GM20000 (cell line): Measurements from ENCODE around the gene DMWD.

ENCODE experiments used
- DNase-seq: peaks from one replicate; pipeline ENCODE4 v3.0.0; 2012; ENCODE audit warnings: low spot score
- TF ChIP-seq, protein P1 (sequence below): IDR thresholded peaks from 2 replicates; pipeline ENCODE4 v1.5.1; 2012; ENCODE audit warnings: mild to moderate bottlenecking, control low read depth; ENCODE audit errors: extremely low read depth, missing control alignments

The DMWD gene

DNA sequence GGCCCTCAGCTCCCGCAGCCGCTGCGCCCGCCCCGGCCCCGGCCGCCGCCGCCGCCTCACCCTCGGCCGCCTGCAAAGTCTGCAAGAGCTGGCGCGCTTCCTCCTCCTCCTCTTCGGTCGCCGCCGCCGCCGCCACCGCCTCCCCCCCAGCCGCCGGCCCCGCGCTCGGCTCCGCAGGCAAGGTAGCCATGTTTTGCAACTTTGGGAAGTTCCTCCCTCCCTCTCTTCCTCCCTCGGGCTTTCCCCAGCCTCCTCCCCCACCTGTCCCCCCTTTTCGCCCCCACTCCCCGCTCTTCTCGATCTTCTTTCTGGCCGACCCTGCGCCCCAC, 24.0 kb downstream of the DMWD start:
- no peak for DNase-seq
- TF ChIP-seq, protein P1, sequence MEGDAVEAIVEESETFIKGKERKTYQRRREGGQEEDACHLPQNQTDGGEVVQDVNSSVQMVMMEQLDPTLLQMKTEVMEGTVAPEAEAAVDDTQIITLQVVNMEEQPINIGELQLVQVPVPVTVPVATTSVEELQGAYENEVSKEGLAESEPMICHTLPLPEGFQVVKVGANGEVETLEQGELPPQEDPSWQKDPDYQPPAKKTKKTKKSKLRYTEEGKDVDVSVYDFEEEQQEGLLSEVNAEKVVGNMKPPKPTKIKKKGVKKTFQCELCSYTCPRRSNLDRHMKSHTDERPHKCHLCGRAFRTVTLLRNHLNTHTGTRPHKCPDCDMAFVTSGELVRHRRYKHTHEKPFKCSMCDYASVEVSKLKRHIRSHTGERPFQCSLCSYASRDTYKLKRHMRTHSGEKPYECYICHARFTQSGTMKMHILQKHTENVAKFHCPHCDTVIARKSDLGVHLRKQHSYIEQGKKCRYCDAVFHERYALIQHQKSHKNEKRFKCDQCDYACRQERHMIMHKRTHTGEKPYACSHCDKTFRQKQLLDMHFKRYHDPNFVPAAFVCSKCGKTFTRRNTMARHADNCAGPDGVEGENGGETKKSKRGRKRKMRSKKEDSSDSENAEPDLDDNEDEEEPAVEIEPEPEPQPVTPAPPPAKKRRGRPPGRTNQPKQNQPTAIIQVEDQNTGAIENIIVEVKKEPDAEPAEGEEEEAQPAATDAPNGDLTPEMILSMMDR, result no peak

DNA sequence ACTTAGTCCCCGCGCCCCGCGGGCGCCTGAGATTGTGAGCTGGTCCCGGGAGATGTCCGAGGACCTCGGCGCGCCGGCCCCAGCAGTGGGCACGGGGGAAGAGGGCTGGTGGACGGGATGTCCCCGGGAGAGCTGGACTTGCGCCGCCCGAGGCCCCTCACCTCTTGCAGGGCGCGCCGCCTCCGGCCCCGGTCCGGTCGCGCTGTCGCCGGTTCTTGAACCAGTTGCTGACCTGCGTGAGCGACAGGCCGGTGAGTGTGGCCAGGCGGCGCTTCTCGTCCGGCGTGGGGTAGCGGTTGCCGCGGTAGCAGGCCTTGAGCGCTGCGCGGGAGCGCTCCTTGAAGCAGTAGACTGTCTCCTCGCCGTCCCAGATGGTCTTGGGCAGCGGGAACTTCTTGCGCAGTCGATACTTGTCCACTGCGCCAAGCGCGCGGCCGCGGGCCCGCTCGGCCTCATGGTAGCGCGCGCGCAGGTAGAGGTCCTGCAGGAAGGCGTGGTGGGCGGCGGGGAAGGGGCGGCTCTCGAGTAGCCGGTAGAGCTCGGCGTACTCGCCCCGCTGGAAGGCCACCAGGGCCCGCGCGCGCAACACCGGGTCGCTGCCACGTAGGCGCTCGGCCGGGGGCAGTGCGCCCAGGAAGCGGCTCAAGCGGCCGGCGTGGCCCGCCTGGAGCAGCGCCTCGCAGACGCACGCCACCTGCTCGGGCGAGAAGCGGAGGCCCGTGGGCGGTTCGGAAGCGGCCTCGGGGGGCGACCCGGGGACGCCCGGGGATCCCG, 24.6 kb downstream of the DMWD start:
- peak; percentile 82 for DNase-seq
- TF ChIP-seq, protein P1, result no peak

DNA sequence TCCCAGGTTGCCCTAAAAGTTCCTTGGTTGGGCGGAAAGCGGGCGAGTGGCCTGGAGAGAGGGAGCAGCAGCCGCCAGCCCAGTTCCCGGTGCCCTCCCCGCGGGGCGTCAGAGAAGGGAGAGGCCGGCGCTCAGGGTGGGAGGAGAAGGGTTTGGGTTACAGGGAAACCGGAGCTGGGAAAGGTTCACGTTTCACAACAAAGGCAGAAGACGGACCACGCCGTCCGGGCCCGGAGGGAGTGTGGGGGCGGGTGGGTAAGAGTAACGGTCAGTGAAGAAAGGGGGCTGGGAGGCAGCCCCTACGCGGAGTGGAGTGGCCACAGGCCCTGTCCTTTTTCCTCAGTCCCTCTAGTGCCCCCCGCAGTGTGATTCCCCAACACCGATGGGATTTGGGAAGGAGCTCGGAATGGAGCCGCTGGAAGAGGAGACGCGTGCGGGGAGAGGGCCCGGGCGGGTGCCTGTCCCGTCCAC, 25.2 kb downstream of the DMWD start:
- TF ChIP-seq, protein P1, result no peak
- DNase-seq, result peak; percentile 43

DNA sequence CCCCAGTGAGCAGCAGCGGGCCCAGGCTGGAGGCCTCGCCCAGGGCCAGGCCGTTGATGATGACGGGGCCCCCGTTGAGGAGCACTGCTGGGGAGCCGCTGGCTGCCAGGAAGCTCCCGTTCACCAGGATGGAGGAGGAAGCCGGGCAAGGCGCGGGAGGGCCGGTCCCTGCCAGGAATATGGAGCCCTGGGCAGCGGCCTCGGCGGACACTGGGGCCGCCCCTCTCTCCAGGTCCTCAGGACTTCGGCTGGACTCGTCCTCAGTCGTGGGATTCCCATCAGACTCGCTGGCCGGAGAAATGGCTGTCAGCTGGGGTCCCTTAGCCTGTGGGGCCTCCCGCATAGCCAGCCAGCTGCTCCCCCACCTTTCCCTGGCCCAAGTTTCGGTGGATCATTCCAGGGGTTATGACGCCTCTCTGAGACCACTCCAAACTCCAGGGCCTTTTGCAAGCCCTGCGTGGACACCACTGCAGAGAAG, 25.7 kb downstream of the DMWD start:
- no peak for DNase-seq
- TF ChIP-seq, protein P1, result no peak

DNA sequence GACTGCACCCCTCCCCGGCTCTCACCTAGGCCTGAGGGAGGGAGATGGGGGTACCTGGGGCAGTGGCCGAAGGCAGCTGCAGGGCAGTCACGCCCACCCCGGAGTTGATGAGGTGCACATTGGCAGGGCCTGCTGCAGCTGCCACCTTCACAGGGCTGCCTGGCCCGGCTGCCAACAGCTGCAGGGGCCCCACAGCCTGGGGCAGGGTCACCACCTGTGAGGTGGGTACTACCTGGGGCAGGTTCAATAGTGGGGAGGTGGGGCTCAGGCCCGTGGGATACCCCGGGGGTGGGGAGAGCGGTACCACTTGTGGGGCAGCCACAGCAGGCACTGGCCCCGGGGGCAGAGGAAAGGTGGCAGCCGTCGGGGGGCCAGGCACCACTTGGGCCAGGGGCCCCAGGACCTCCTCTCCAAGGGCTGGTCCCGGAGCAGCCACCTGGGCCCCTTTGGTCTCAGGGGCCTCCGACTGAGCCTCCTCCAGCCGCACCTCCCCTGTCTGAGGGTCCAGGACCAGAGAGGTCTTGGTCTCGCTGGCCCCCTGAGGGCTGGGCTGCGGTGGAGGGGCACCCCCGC, 26.3 kb downstream of the DMWD start:
- DNase-seq, result no peak
- TF ChIP-seq, protein P1, result no peak

DNA sequence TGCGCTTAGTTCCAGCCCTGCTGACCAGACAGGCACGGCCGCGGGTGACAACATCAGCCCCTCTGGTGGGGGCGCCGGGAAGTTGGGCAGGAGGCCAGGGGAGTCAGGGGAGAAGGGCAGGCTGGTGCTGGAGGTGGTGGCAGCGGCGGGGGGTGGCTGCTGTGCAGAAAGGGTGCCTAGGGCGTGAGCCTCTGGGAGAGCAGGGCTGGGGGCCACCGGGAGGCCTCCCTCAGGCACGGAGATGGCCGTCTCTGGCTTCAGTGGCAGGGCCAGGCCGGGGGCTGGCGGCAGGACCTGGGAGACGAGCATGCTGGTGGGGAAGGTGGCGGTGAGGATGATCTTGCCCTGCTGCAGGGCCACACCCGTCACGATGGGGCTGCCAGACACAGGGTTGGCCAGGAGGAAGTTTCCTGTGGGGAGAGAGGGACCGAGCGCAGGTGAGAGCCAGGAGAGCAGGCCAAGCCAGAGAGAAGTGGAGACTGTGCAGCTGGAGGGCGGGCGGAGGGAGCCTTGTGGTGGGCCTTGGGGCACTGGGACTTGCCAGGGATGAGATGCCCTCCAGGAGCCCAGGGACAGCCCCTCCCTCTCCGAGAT, 26.8 kb downstream of the DMWD start:
- DNase-seq, result no peak
- TF ChIP-seq, protein P1, result no peak

DNA sequence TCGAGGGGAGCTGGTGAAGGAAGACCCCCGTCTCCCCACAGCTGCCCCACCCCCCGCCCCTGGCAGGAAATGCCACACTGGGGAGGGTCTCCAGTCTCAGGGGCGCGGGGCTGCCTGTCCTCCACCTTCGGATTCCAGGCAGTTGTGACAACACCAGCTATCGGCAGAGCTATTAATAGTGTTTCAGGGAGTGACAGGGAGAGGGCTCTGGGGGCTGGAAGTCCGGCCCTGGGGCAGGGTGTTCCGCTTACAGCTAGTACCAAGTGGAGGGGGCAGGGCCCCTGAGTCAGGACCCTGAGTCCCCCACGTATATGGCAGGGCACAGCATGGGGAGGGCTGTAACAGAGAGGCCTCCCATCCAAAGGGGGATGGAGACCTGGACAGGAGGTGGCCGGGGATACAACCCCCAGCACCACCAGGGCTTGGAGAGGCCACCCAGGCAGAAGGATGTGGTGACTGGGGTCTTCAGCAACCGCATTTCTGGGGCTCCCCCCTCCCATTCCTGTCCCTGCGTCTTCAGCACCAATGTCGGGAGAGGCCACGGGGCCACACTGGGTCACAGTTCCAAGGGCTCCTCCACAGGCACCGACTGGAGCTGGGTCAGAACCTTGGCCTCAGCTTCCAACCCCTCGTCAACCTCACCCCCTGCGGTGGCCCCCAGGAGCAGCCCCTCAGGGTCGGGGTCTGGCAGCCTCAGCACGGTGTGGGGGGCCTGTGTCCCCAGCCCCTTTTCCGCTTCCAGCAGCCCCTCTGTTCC, 27.5 kb downstream of the DMWD start:
- DNase-seq, result no peak
- TF ChIP-seq, protein P1, result no peak
